IPS DF 19.7 (cell line): Measurements from ENCODE around the gene TMCO2.

Experiments
- DNase-seq: peaks from one replicate; pipeline ENCODE4 v3.0.0-alpha.2; 2013; ENCODE audit warnings: low read depth, low spot score

Gene TMCO2

GRCh38 chr1:40257688-40258444, 10.1 kb downstream of the TMCO2 start, which contains the start of gene ZMPSTE24:
Gene ZMPSTE24, plus strand, starts transcription at chr1:40258236. Its CDS starts 36 bp downstream, at chr1:40258272.
- peak; percentile 91 for DNase-seq

DNA sequence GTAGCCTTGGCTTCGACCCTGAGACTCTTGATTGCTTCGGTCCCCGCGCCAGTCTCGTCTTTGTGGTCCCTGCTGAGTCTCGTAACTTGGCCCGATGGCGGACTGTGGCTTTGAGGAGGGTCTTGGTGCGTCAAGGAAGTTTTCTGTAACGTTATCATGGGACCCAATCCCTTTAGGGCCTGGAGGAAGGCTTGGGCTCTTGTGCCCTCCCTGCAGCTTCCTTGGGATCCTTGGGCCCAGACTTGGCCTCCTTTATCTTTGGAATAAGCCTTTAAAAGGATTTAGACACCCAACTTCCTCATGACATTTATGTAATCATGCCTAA, 10.7 kb downstream of the TMCO2 start:
- DNase-seq = no peak

GRCh38 chr1:40264354-40264781, 16.6 kb downstream of the TMCO2 start:
- no peak for DNase-seq

- DNase-seq = no peak
These were observed 17.6 kb downstream of the TMCO2 start for GRCh38 chr1:40265298-40265697.

GRCh38 chr1:40265919-40266318, 18.2 kb downstream of the TMCO2 start:
- DNase-seq = no peak

DNA sequence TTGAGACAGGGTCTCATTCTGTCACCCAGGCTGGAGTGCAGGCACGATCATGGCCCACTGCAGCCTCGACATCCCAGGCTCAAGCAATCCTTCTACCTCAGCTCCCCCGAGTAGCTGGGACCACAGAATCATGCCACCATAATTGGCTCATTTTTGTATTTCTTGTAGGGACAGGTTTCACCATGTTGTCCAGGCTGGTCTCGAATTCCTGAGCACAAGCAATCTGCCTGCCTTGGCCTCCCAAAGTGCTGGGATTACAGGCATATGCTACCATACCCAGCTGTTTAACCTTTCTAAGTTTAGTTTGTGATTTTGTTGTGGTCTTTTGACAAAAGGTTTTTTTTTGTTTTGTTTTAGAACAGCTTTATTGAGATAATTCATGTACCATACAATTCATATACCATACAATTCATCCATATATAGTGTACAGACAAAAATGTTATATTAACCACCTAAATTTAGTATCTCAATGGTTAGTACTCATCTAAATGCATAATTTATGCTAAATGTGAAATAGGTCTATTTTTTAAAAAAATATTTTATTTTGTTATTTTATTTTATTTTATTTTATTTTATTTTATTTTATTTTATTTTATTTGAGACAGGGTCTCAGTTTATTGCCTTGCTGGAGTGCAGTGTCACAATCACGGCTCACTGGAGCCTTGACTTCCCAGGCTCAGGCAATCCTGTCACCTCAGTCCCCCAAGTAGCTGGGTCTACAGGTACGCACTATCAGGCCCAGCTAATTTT, 19.2 kb downstream of the TMCO2 start:
- DNase-seq = no peak

DNA sequence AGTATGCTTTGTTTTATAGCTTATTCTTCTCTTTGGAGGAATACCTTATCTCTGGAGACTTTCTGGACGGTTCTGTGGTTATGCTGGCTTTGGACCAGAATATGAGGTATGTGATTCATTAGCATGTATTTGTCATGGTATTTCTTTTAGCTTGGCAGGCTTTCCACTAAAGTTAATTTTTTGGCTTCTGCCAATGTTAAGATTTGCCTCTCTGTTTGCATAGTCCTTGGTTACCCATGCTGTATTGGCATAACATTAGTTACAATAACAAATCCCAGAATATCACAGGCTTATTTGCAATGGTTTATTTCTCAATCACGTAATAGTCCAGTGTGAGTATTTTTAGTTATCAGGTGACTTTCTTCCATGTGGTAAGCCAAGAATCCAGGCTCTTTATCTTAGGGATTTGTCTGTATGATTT, 20.0 kb downstream of the TMCO2 start:
- DNase-seq = no peak

- no peak for DNase-seq
These were observed 20.5 kb downstream of the TMCO2 start for GRCh38 chr1:40268211-40268610.

DNA sequence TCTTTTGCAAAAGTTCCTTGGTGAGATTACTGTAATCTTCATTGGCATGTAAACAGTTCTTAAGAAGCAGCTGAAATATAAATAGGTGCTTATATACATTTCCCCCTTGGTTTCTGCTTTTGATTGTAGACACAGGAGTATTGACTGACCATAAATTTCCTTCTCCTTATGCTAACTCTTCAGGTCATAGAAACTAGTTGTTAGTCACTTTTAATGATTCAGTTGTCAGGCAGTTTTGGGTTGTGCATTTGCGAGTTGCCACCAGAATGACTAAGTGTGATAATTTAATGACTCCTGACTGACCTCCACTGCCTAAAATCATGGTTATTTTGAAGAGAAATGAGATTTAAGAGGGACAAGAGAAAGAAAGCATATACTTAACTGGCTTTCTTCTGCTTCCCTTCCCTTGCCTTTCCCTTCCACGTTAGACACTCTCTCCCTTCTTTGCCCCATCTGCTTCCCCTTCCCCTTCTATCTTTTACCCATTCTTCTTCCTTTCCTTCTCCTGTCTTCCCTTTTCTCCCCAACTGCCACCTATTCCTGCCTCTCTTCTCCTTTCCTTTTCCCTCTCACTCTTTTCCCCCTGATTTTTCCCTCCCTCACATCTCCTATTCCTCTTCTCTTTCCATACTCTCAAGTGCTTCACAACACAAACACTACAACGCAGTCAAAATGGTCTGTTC, 22.6 kb downstream of the TMCO2 start:
- DNase-seq = no peak

- DNase-seq = no peak
These were observed 25.0 kb downstream of the TMCO2 start for GRCh38 chr1:40272653-40273213.

- no peak for DNase-seq
These were observed 25.9 kb downstream of the TMCO2 start for GRCh38 chr1:40273547-40274166.

DNA sequence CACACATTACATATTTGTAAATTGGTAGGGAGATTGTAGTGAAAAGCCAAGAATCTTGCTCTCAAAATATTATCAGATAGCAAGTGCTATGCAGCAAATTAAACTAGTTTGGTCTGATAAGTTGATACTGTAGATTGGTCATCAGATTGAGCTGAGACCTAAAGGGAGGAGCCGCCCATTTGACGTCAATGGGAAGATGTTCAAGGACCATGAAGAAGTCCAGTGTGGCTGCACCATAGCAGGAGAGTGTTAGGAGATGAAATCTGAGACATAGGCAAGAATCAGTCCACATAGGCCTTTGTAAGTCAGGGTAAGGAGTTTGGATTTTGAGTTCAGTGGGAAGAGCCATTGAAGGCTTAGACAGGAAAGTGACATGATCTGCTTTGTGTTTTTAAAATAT, 26.6 kb downstream of the TMCO2 start:
- no peak for DNase-seq

GRCh38 chr1:40276122-40276521, 28.4 kb downstream of the TMCO2 start:
- DNase-seq = no peak

DNA sequence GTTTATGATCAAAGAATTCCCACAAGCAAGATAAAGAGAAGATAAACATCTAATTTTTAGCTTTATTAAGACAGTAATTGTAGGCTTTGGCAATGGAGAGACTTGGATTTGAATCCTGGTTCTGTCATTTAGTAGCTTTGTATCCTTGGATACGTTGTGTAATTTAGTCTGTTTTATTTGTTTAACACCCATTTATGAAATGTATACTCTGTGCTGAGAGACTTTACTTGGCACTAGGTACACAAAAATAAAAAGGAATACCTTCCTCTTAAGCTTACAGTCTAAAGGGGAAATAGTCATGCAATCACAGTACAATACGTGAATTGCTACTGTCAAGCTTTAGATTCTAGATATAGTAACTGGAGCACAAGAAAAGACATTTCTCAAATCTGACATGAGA, 34.1 kb downstream of the TMCO2 start:
- DNase-seq = no peak

GRCh38 chr1:40291293-40291692, 43.6 kb downstream of the TMCO2 start:
- no peak for DNase-seq

DNA sequence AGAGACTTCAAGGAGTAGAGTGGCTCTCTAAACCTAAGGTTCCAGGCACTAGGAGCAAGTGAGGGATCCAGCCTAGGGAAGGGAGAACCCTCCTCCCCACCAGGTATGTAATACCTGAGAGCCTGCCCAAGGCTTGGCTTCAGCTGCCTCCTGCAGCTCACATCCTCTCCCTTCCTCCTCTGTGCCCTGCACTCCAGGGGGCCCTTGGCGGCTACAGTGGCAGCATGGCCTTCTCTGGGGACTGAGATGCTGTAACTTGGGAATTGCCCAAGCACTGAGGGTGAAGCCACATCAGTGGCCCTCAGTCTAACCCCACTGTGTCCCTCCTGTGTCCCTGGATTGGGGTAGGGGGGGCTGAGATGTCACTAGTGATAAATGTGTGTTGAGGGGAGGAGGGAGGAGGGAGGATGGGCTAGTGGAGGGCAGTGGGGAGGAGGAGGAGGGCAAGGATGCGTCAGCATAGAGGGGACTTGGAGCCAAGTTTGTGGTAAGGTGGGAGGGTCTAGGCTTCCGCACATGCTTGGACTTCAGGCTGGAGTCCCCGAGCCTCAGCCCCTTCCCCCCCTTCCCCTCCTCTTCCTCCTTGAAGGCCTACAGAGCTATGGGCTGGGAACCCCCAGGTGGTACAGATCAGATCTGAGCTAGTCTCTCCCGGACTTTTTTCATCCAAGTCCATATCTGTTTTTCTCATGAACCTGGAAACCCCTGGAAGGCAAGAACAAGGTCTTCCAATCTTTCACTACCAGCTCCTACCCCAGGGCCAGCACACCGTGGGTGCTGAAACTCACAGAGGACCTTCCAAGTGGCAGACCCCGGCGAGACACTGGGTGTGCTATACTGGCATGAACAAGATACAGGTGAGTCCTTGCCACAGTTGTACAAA, 51.9 kb downstream of the TMCO2 start:
- DNase-seq = no peak

DNA sequence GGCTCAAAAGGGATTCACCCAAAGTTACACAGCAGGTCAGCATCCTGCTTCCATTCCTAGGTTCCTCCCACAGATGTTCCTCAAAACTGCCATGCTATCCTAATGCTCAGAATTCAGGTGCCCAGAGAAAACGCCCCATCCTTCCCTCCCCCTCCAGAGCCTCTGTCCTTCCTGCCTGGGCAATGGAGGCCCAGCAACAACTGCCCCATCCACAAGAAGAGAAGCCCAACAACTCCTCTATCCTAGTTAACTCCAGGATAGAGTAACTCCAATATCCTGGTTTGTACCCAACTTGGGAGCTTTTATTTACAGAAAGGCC, 52.5 kb downstream of the TMCO2 start:
- no peak for DNase-seq

DNA sequence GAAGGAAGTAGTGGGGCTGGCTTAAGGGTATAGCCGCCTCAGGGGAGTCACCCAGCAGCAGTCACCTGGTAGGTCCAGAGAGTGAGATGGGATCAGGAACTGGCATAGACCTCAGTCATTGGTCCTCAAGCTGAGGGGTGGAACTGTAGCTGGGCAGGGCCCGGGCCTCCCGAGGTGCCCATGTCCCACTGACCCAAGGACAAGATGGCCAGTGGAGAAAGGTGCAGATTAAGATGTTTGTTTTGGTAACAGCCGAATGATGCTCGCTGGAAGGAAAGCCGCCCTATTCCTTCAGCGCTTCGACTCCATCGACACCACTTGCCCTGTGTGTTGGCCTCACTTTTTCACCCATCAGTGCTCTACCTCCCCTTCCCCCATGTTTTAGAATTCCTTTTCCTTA, 52.9 kb downstream of the TMCO2 start:
- no peak for DNase-seq

- no peak for DNase-seq
These were observed 53.3 kb downstream of the TMCO2 start for GRCh38 chr1:40301066-40301465.
